Keratinocyte (primary cell): Measurements from ENCODE around the gene MN1. TPM values are rescaled to one million over a fixed set of nuclear protein-coding genes. Genes with fewer than 3 reads are reported as not detected.

Experiments
- DNase-seq: peaks from one replicate; pipeline ENCODE4 v3.0.0-alpha.2; 2011; ENCODE audit warnings: low read depth, missing footprints, low spot score
- FAIRE-seq: peaks from 2 replicates; lab custom pipeline; 2011; peaks lifted over from hg19 to GRCh38; lab: Jason Lieb, UNC
- H2AFZ ChIP-seq: 2 replicates; pipeline ENCODE4 v1.6.0; 2012; ENCODE audit warnings: low read length, control low read depth, inconsistent platforms; ENCODE audit not compliant: control insufficient read depth
- H3K27ac ChIP-seq: 2 replicates; pipeline ENCODE4 v1.5.1; 2011; ENCODE audit warnings: low read length; ENCODE audit not compliant: control insufficient read depth, insufficient read depth
- H3K27me3 ChIP-seq: 3 replicates; pipeline ENCODE4 v1.6.0; 2011; ENCODE audit warnings: low read length; ENCODE audit not compliant: control insufficient read depth, insufficient read depth; ENCODE audit errors: extremely low read depth
- H3K36me3 ChIP-seq, 2 experiments: 2 replicates in 1 of 2; 3 replicates in 1 of 2; pipeline ENCODE4 v1.5.1; 2011; ENCODE audit warnings: low read length in 2 of 2, mild to moderate bottlenecking in 1 of 2; ENCODE audit not compliant: control insufficient read depth in 2 of 2, insufficient read depth in 2 of 2; ENCODE audit errors: extremely low read depth in 1 of 2
- H3K4me1 ChIP-seq: 3 replicates; pipeline ENCODE4 v1.5.1; 2011; ENCODE audit warnings: low read length; ENCODE audit not compliant: control insufficient read depth, insufficient read depth; ENCODE audit errors: extremely low read depth
- H3K4me2 ChIP-seq: 3 replicates; pipeline ENCODE4 v1.6.0; 2011; ENCODE audit warnings: low read depth, low read length; ENCODE audit not compliant: control insufficient read depth, insufficient read depth; ENCODE audit errors: extremely low read depth
- H3K4me3 ChIP-seq, 3 experiments: fragments of 200-600 bp in 1 of 3; sonication (generic) in 1 of 3; 2 replicates in 2 of 3; 3 replicates in 1 of 3; pipeline ENCODE4 v1.5.1; 2011 to 2016; ENCODE audit warnings: low read length in 3 of 3, mild to moderate bottlenecking in 3 of 3, control low read depth in 2 of 3, inconsistent platforms in 1 of 3, low read depth in 1 of 3, mixed read lengths in 1 of 3, mixed run types in 1 of 3, moderate library complexity in 1 of 3; ENCODE audit not compliant: control insufficient read depth in 2 of 3, insufficient read depth in 2 of 3; ENCODE audit errors: extremely low read depth in 1 of 3
- H3K79me2 ChIP-seq: 2 replicates; pipeline ENCODE4 v1.6.0; 2012; ENCODE audit warnings: low read length; ENCODE audit not compliant: control insufficient read depth, insufficient read depth
- H3K9ac ChIP-seq: 3 replicates; pipeline ENCODE4 v1.6.0; 2011; ENCODE audit warnings: low read length; ENCODE audit not compliant: control insufficient read depth, insufficient read depth; ENCODE audit errors: extremely low read depth
- H3K9me1 ChIP-seq: 3 replicates; pipeline ENCODE4 v1.6.0; 2011; ENCODE audit warnings: low read length; ENCODE audit not compliant: control insufficient read depth, insufficient read depth; ENCODE audit errors: extremely low read depth
- H3K9me3 ChIP-seq: 2 replicates; pipeline ENCODE4 v1.5.1; 2012; ENCODE audit warnings: low read depth, low read length; ENCODE audit not compliant: control insufficient read depth
- H4K20me1 ChIP-seq: 3 replicates; pipeline ENCODE4 v1.6.0; 2011; ENCODE audit warnings: low read length; ENCODE audit not compliant: control insufficient read depth, insufficient read depth; ENCODE audit errors: extremely low read depth
- CTCF ChIP-seq, 3 experiments: IDR thresholded peaks in 1 of 3; conservative IDR thresholded peaks in 1 of 3; optimal IDR thresholded peaks in 1 of 3; 2 replicates in 2 of 3; 3 replicates in 1 of 3; pipeline versions ENCODE3 to v1.5.1; 2011; ENCODE audit warnings: low read length in 3 of 3, mild to moderate bottlenecking in 3 of 3, moderate library complexity in 2 of 3, control low read depth in 1 of 3, inconsistent platforms in 1 of 3; ENCODE audit not compliant: insufficient read depth in 2 of 3; ENCODE audit errors: extremely low read depth in 1 of 3
- EZH2 ChIP-seq: IDR thresholded peaks from one replicate; pipeline ENCODE4 v1.6.1; 2012; ENCODE audit warnings: inconsistent platforms, mild to moderate bottlenecking, low read length, moderate library complexity
- dilution Hi-C: fragments of 300-500 bp; cut with MboI; formaldehyde crosslinking; loops from one replicate; pipeline ENCODE4 v1.7.0; 2020; ENCODE audit warnings: low sequenced_read_pairs; ENCODE audit not compliant: extremely low pct_ligation_motif_present
- polyA plus RNA-seq, 5 experiments: library from polyadenylated mRNA; depleted of rRNA in 3 of 5; stranded (reverse) in 3 of 5; stranded (forward) in 1 of 5; unstranded in 1 of 5; fragments of >200 nt; gene quantifications; 1 replicate in 1 of 5; 2 replicates in 3 of 5; 3 replicates in 1 of 5; pipeline versions ENCODE4 v1.2.1 to v1.2.3, GENCODE V29; 2011 to 2012; ENCODE audit warnings: missing spikeins in 2 of 5, low read depth in 1 of 5, low replicate concordance in 1 of 5

MN1 gene
- polyA plus RNA-seq, 1 donor (not counting 4 experiments of a cell fraction or from before 2014, with no cell fraction given): 2.2 TPM

- no peak for TF ChIP-seq EZH2
- no peak for TF ChIP-seq CTCF (optimal IDR thresholded peaks at IDR 0.05 in 1 of 3, IDR thresholded peaks at IDR 0.05 in 1 of 3, conservative IDR thresholded peaks at IDR 0.05 in 1 of 3; ENCODE audit: extremely low read depth in 1 of 3, insufficient read depth in 2 of 3, low read length in 3 of 3)
- no peak overlapping the region for H3K27ac ChIP-seq
Measured at GRCh38 chr22:27755521-27756211, 45.9 kb downstream of the MN1 start.

GRCh38 chr22:27754888-27755480 is 46.6 kb downstream of the MN1 start:
- no peak overlapping the region for H3K9ac ChIP-seq

More at GRCh38 chr22:27755521-27756211, 45.9 kb downstream of the MN1 start:
- peaks cover 0 to 7% of the 10 kb centered on the region in 2 experiments for H3K36me3 ChIP-seq
- H3K9ac ChIP-seq: no peak overlapping the region
- no peaks in the 10 kb centered on the region for H3K79me2 ChIP-seq
- FAIRE-seq (peak; percentile 23), DNase-seq (no peak)
- H3K9me3 ChIP-seq: no peaks in the 10 kb centered on the region
- H2AFZ ChIP-seq: no peak overlapping the region
- dilution Hi-C loops: no loop called here
- no peak overlapping the region for H3K4me2 ChIP-seq
- H4K20me1 ChIP-seq: peaks cover 3% of the 10 kb centered on the region
- H3K27me3 ChIP-seq: no peaks in the 10 kb centered on the region
- peaks cover 30% of the 10 kb centered on the region for H3K4me1 ChIP-seq
- H3K9me1 ChIP-seq: no peaks in the 10 kb centered on the region
- H3K4me3 ChIP-seq: no peak overlapping the region

More at GRCh38 chr22:27754888-27755480, 46.6 kb downstream of the MN1 start:
- Histone ChIP-seq H3K27ac (no peak overlapping the region), H3K9me3 (no peaks in the 10 kb centered on the region), H3K4me1 (peaks cover 32% of the 10 kb centered on the region), H4K20me1 (peaks cover 3% of the 10 kb centered on the region), H3K4me3 (no peak overlapping the region), H3K36me3 (peaks cover 0 to 9% of the 10 kb centered on the region in 2 experiments), H3K9me1 (no peaks in the 10 kb centered on the region), H3K4me2 (peak overlapping the region; percentile 81), H2AFZ (no peak overlapping the region), H3K79me2 (no peaks in the 10 kb centered on the region), H3K27me3 (no peaks in the 10 kb centered on the region)
- dilution Hi-C loops: no loop called here
- TF ChIP-seq CTCF (optimal IDR thresholded peaks at IDR 0.05 in 1 of 3, IDR thresholded peaks at IDR 0.05 in 1 of 3, conservative IDR thresholded peaks at IDR 0.05 in 1 of 3; ENCODE audit: extremely low read depth in 1 of 3, insufficient read depth in 2 of 3, low read length in 3 of 3): no peak
- TF ChIP-seq EZH2: no peak
- no peak for DNase-seq
- no peak for FAIRE-seq
